ENCODE data around the gene KIF5B. TPM values are rescaled to one million over a fixed set of nuclear protein-coding genes. Genes with fewer than 3 reads are reported as not detected.
"Not testable (repeated sequence)": the region's sequence is repeated elsewhere in the genome, so short reads cannot be mapped to it uniquely, and the experiment has no call there.

The KIF5B gene
- polyA plus RNA-seq (ENCODE audit: insufficient read depth in 1 of 5, insufficient read length in 5 of 5, low replicate concordance in 1 of 5) = 100 to 1,000 TPM; 100 to 165 (median 156) TPM
- long read RNA-seq, donor 1, full-length matches to known transcripts = 3 of 137 reads
- long read RNA-seq, donor 1, partial matches to known transcripts = 134 of 137 reads
- long read RNA-seq, donor 1, other reads (novel, unspliced or antisense) = 0 of 137 reads
- long read RNA-seq, donor 2, full-length matches to known transcripts = 3 of 30 reads
- long read RNA-seq, donor 2, partial matches to known transcripts = 27 of 30 reads
- long read RNA-seq, donor 2, other reads (novel, unspliced or antisense) = 0 of 30 reads
- long read RNA-seq, donor 3, partial matches to known transcripts = 66 of 66 reads
- long read RNA-seq, donor 3, other reads (novel, unspliced or antisense) = 0 of 66 reads
- long read RNA-seq, donor 4, full-length matches to known transcripts = 1 of 73 reads
- long read RNA-seq, donor 4, partial matches to known transcripts = 72 of 73 reads
- long read RNA-seq, donor 4, other reads (novel, unspliced or antisense) = 0 of 73 reads
- long read RNA-seq, donor 5, full-length matches to known transcripts = 1 of 156 reads
- long read RNA-seq, donor 5, partial matches to known transcripts = 155 of 156 reads
- long read RNA-seq, donor 5, other reads (novel, unspliced or antisense) = 0 of 156 reads
- long read RNA-seq, donor 6, full-length matches to known transcripts = 3 of 166 reads
- long read RNA-seq, donor 6, partial matches to known transcripts = 163 of 166 reads
- long read RNA-seq, donor 6, other reads (novel, unspliced or antisense) = 0 of 166 reads
- long read RNA-seq, donor 7, full-length matches to known transcripts = 3 of 83 reads
- long read RNA-seq, donor 7, partial matches to known transcripts = 80 of 83 reads
- long read RNA-seq, donor 7, other reads (novel, unspliced or antisense) = 0 of 83 reads
- long read RNA-seq, donor 8, partial matches to known transcripts = 23 of 23 reads
- long read RNA-seq, donor 8, other reads (novel, unspliced or antisense) = 0 of 23 reads

- DNase-seq = peak; percentile 90
Observed at GRCh38 chr10:32056136-32057035, at the start of gene KIF5B. TSS of gene KIF5B (minus strand) at chr10:32056425. CDS start at chr10:32055973, 452 bp downstream.

DNA sequence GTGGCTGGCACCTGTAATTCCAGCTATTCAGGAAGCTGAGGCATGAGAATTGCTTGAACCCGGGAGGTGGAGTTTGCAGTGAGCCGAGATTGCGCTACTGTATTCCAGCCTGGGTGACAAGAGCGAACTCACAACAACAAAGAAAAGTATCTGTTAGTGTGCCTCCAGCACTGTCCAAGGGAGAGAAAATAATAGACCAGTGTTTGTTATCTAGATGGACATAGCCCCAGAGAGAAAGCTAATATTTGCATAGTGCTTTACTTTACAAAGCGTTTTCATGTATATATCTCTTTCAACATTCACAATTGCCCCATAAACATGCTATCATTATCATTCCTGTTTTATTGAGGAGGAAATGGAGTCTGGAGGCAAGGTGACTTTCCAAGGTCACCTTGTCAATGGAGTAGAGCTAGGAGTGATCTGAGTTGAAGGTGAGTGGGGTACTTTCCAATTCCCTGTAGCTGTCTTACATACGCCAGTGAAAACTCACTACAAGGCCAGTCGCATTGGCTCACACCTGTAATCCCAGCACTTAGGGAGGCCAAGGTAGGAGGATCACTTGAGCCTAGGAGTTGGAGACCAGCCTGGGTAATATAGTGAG lies 49.7 kb upstream of the KIF5B start:
- DNase-seq = no peak

- DNase-seq = no peak
Observed at GRCh38 chr10:32104622-32105509, 48.6 kb upstream of the KIF5B start.

GRCh38 chr10:32104181-32104580 lies 48.0 kb upstream of the KIF5B start:
- peak in 1 of 2 donors; percentile 29 for DNase-seq

GRCh38 chr10:32103721-32104120 lies 47.5 kb upstream of the KIF5B start:
- DNase-seq = no peak

- not testable (repeated sequence) for DNase-seq
Observed at GRCh38 chr10:32098566-32099259, 42.5 kb upstream of the KIF5B start.

DNA sequence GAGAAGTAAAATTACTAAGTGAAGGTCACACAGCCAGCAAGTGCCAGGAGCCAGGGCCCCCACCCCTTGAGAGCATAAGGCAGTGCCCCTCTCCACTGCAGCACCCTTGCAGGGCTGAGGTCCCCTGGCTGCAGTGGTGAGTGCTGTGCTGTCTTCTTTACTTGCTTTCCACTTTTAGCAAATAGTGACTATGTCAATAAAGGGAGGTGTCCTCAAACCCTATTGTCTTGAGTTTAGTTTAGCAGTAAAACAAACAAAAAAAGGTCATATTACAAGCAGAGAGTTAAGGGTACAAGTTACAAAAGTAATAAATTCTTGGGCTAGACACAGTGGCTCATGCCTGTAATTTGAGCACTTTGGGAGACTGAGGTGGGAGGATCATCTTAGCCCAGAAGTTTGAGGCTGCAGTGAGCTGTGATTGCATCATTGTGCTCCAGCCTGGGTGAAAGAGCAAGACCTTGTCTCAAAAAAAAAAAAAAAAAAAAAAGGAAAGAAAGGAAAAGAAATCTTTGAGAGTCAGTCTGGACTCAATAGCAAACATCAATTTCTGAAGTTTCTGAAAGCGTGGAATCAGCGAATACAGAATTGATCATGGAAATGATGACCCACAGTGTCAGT lies 39.0 kb upstream of the KIF5B start:
- DNase-seq = no peak

DNA sequence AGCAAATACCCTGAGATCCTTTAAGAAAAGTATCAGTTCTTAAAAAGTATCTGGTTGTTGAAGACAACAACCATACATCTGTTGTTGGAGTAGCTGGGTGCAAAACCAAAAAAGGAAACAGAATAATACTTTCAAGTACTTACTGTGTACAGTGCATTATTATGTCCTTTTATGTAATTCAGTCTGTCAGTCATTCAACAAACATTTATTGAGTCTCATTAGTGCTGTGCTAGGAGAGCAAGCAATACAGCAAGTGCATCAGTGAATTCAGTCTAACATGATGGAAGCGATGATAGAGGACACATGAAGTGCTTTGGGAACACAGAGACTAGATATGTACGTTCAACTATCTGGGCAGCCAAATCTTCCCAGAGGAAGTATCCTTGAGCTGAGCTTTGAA lies 37.4 kb upstream of the KIF5B start:
- no peak for DNase-seq

DNA sequence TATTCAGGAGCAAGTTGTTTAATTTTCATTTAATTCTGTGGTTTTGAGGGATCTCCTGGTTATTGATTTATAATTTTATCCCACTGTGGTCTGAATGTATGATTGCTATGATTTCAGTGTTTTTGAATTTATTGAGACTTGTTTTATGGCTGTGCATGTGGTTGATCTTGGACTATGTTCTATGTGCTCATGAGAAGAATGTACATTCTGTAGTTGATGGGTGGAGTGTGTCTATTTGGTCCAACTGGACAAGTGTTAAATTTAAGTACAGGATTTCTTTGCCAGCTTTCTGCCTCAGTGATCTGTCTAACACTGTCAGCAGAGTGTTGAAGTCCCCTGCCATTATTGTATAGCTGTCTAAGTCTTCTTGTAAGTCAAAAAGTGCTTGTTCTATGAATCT lies 34.8 kb upstream of the KIF5B start:
- DNase-seq = no peak

- DNase-seq = peak; percentile 87 to 90
Observed at GRCh38 chr10:32084185-32084851, 28.1 kb upstream of the KIF5B start.

DNA sequence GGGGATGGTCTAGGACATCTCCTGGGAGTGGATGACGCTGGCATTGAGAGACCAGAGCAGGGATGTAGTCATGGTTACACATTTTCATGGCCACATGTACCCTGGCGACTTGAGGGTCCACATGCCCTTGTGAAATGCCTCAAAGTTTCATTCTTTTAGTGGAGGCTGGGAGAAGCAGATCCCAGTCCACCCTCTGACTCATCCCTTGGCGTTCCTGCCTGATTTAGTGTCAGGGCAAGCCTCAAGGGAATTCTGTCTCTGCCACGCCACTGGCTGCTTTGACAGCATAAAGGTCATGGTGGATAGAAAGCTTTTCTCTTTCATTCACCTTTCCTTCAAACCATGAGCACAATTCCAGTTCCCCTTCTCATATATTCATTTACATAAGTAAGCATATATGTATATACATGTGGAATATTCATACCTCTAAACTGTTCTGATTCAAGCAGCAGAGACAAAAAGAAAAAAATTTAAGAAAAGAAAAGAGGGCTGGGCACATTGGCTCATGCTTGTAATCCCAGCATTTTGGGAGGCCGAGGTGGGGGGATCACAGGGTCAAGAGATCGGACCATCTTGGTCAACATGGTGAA lies 21.8 kb upstream of the KIF5B start:
- no peak for DNase-seq

- peak in 1 of 2 donors; percentile 41 for DNase-seq
Observed at GRCh38 chr10:32073659-32074058, 17.4 kb upstream of the KIF5B start.

- DNase-seq = no peak
Observed at GRCh38 chr10:32073128-32073527, 16.9 kb upstream of the KIF5B start.

DNA sequence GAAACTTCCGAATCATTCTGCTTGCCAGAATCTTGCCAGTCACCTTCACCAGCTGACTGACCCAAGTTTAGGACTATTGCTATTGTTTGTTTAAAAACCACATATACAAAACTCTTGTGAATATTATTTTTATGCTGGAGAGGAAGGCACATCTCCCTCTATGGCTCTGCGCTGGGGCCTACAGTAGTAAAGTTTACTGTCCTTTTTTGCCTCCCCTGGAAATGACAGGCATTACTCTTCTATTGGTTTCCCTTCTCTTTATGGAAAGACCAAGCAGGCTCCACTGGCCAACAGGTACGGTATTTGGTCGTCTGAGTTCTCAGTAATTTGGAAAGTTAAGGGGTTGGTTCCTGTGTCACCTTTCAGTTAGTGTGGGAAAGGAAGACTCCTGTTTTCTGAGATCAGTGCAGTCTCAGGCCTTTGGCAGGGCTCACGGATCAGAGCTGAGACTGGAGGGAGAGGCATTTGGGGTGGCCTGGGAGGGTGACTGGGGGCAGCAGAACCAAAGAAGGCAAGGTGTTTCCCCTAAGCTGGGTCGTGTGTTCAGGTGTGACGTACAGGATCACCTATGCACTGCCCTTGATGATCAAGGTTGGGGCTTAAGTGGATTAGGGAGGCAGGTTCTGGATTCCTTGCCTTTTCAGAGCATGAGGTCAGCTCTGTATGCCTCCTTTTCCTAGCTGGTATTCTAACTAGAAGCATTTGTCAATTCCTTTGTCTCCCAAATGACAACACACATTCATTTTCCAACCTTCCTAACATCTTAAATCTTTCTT lies 16.0 kb upstream of the KIF5B start:
- no peak for DNase-seq

DNA sequence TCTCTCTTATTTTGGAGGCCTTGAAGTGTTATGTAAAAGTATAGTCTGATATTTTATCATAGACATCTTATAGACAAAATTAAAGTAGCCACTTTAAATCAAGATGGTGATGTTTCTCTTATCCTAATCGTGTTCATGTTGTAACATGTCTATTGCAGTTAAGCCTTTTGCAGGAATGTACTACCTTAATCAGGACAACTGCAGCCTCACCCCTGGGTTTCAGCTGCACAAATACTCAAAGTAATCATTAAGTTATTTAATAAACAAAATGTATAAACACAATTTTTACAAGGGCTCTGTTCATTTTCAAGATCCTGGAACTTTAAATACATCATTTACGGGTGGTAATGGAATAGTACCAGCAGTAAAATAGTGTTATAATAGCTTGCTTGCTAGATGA lies 14.4 kb upstream of the KIF5B start:
- no peak for DNase-seq

DNA sequence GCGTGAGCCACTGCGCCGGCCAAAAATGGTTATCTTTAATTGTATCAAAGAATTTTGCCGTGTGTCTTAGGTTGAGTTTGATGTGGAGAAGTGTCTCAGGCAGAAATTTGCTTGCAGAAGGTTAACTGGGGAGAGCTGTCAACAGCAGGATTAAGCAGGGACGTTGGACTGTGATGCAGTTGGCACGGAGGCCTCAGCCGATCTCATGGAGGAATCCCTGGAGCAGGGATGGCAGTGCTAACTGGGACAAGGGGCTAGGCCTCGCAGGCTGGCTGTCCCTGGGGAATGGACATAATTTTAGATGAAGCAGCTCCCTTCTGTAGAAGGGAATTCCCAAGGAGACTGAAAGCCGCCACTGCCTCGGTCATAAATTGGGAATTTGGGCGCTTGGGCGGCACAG lies 12.3 kb upstream of the KIF5B start:
- DNase-seq = no peak

DNA sequence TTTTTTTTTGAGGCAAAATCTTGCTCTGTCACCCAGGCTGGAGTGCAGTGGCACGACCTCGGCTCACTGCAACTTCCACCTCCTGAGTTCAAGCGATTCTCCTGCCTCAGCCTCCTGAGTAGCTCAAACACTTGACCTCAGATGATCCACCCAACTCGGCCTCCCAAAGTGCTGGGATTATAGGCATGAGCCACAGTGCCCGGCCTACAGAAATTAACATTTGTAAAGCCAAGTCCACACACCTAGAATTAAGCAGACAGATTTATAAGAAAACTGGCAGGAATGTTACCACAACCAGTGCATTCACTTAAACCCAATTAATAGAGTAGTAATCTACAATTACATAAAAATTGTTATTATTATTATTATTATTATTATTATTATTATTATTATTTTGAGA lies 11.7 kb upstream of the KIF5B start:
- DNase-seq = not testable (repeated sequence)

Data from right lung (tissue), 10 donors.